GM18951 (cell line): ENCODE results near the gene RLBP1.
A peak's percentile ranks its signal among the peaks of the same experiment; 100 is the strongest.
"Not testable (repeated sequence)": the region's sequence is repeated elsewhere in the genome, so short reads cannot be mapped to it uniquely, and the experiment has no call there.

Source experiments
- POLR2A ChIP-seq: IDR thresholded peaks from 4 replicates; pipeline ENCODE4 v1.6.1; 2011; ENCODE audit warnings: mild to moderate bottlenecking; ENCODE audit not compliant: insufficient read length, insufficient read depth; ENCODE audit errors: extremely low read depth
- in situ Hi-C: fragments of 300-500 bp; cut with MboI; formaldehyde crosslinking; loops from one replicate; pipeline ENCODE4 v1.12.0; 2022; ENCODE audit warnings: low sequenced_read_pairs, mixed read lengths, inconsistent platforms; ENCODE audit not compliant: unreplicated experiment

Gene RLBP1

GRCh38 chr15:89221543-89221942 lies at the start of gene RLBP1:
Gene RLBP1, minus strand, starts transcription at chr15:89221579. Its CDS starts 2,604 bp downstream, at chr15:89218975.
- no peak for TF ChIP-seq POLR2A
- in situ Hi-C loops: no loop called here

- in situ Hi-C loops: not testable (repeated sequence)
Measured at GRCh38 chr15:89250142-89250541, 28.8 kb upstream of the RLBP1 start.

GRCh38 chr15:89248584-89248983 lies 27.2 kb upstream of the RLBP1 start:
- in situ Hi-C loops: no loop called here

GRCh38 chr15:89247446-89247845 lies 26.1 kb upstream of the RLBP1 start:
- in situ Hi-C loops: no loop called here
- no peak for TF ChIP-seq POLR2A

More at GRCh38 chr15:89248584-89248983, 27.2 kb upstream of the RLBP1 start:
- TF ChIP-seq POLR2A: no peak

- in situ Hi-C loops: no loop called here
- no peak for TF ChIP-seq POLR2A
Measured at GRCh38 chr15:89244574-89244903, 23.2 kb upstream of the RLBP1 start.

- TF ChIP-seq POLR2A: peak; percentile 73
- in situ Hi-C loops: no loop called here
Measured at GRCh38 chr15:89243691-89244573, 22.6 kb upstream of the RLBP1 start, which contains the start of gene FANCI. Gene FANCI, plus strand, starts transcription at chr15:89243979. Its CDS starts 3,669 bp downstream, at chr15:89247648.

- in situ Hi-C loops: no loop called here
- no peak for TF ChIP-seq POLR2A
Measured at GRCh38 chr15:89243046-89243690, 21.8 kb upstream of the RLBP1 start.

- in situ Hi-C loops: not testable (repeated sequence)
Measured at GRCh38 chr15:89239883-89240810, 18.8 kb upstream of the RLBP1 start.

GRCh38 chr15:89231832-89232231 lies 10.5 kb upstream of the RLBP1 start:
- in situ Hi-C loops: no loop called here
- no peak for TF ChIP-seq POLR2A

- in situ Hi-C loops: no loop called here
- no peak for TF ChIP-seq POLR2A
Measured at GRCh38 chr15:89230277-89230676, 8.9 kb upstream of the RLBP1 start.

GRCh38 chr15:89227425-89227824 lies 6.0 kb upstream of the RLBP1 start:
- TF ChIP-seq POLR2A: no peak
- in situ Hi-C loops: no loop called here

- in situ Hi-C loops: no loop called here
- TF ChIP-seq POLR2A: no peak
Measured at GRCh38 chr15:89226359-89227221, 5.2 kb upstream of the RLBP1 start.
